SJSA1 (cell line): Measurements from ENCODE around the gene GID8. TPM values are rescaled to one million over a fixed set of nuclear protein-coding genes. Genes with fewer than 3 reads are reported as not detected.
A peak's percentile ranks its signal among the peaks of the same experiment; 100 is the strongest.

ENCODE experiments used
- DNase-seq, 2 experiments: peaks; one replicate each; pipeline ENCODE4 v3.0.0-alpha.2; 2015 to 2020; ENCODE audit warnings: low spot score in 2 of 2, low read depth in 1 of 2
- H3K27ac ChIP-seq: fragments of 250-450 bp; sonication (Bioruptor Pico); 2 replicates; pipeline ENCODE4 v1.5.1; 2020; ENCODE audit warnings: mild to moderate bottlenecking, moderate library complexity
- H3K27me3 ChIP-seq: fragments of 250-450 bp; sonication (Bioruptor Pico); replicated peaks from 2 replicates; pipeline ENCODE4 v1.5.1; 2020; ENCODE audit warnings: mild to moderate bottlenecking, moderate library complexity
- H3K36me3 ChIP-seq: fragments of 250-450 bp; sonication (Bioruptor Pico); 2 replicates; pipeline ENCODE4 v1.5.1; 2020; ENCODE audit warnings: mild to moderate bottlenecking
- H3K4me1 ChIP-seq: fragments of 250-450 bp; sonication (Bioruptor Pico); replicated peaks from 2 replicates; pipeline ENCODE4 v1.6.1; 2021; ENCODE audit warnings: mild to moderate bottlenecking
- H3K4me3 ChIP-seq: fragments of 250-450 bp; sonication (Bioruptor Pico); 2 replicates; pipeline ENCODE4 v1.5.1; 2020; ENCODE audit warnings: mild to moderate bottlenecking
- H3K9me3 ChIP-seq: fragments of 250-450 bp; sonication (Bioruptor Pico); replicated peaks from 2 replicates; pipeline ENCODE4 v1.5.1; 2020; ENCODE audit warnings: mild to moderate bottlenecking
- total RNA-seq: library from RNA; depleted of rRNA; stranded (reverse); fragments of >200 nt; shearing (Covaris generic); gene quantifications from 2 replicates; pipeline ENCODE4 v1.2.3, GENCODE V29; 2014

GID8 gene
- total RNA-seq, 1 experiment from 2014 or later: 20.7 TPM

GRCh38 chr20:62947532-62948300, 9.8 kb downstream of the GID8 start:
- no peak overlapping the region for H3K4me3 ChIP-seq
- H3K27ac ChIP-seq: no peak overlapping the region
- DNase-seq: no peak
- H3K9me3 ChIP-seq: peaks cover 4% of the 10 kb centered on the region; the same call in 1 of the 2 replicates
- H3K36me3 ChIP-seq: peaks cover 74% of the 10 kb centered on the region
- no peaks in the 10 kb centered on the region for H3K4me1 ChIP-seq
- no peaks in the 10 kb centered on the region for H3K27me3 ChIP-seq

DNA sequence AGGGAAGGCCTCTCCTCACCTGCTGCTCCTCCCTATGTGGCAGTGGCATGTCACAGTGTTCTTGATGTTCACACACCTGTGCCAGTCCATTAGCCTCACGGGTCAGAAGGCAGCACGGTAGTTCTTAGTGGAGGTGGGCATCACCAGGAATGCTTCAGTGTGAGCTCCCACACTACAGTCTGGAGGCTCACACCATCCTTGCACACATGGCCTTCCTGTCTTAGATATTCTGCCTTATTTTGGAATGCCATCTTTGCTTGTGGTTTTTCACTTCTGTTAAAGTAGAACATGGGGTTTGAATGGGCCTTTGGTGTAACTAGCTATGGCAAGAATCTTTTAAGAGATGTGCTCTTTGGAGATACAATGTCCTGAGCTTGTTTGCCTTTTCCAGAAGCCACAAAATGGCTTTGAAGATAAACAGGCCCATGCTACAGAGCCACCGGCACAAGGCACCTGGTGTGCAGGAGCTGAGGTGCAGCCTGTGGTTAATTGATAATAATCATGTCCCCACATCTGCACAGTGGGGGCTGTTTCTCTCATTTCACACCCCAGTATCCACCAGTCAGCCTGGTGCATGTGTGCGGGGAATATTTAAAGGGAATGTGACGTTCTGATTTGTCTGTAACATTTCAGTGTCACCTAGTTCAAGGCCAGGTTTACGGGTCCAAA, 11.3 kb downstream of the GID8 start:
- Histone ChIP-seq H3K36me3 (peaks cover 59% of the 10 kb centered on the region), H3K27ac (no peak overlapping the region)

GRCh38 chr20:62949962-62950361, 12.0 kb downstream of the GID8 start:
- H3K4me1 ChIP-seq: peaks cover 12% of the 10 kb centered on the region
- H3K27me3 ChIP-seq: no peaks in the 10 kb centered on the region
- no peak overlapping the region for H3K27ac ChIP-seq
- no peak for DNase-seq
- no peak overlapping the region for H3K4me3 ChIP-seq
- H3K9me3 ChIP-seq: peaks cover 4% of the 10 kb centered on the region; the same call in 1 of the 2 replicates
- peaks cover 52% of the 10 kb centered on the region for H3K36me3 ChIP-seq

More for the DNA sequence above, 11.3 kb downstream of the GID8 start:
- Histone ChIP-seq H3K27me3 (no peaks in the 10 kb centered on the region), H3K9me3 (peaks cover 4% of the 10 kb centered on the region; the same call in 1 of the 2 replicates), H3K4me3 (no peak overlapping the region), H3K4me1 (peaks cover 9% of the 10 kb centered on the region)
- DNase-seq: no peak

GRCh38 chr20:62950741-62951140, 12.8 kb downstream of the GID8 start:
- peaks cover 44% of the 10 kb centered on the region for H3K36me3 ChIP-seq
- no peak for DNase-seq
- no peaks in the 10 kb centered on the region for H3K27me3 ChIP-seq
- peaks cover 4% of the 10 kb centered on the region; the same call in 1 of the 2 replicates for H3K9me3 ChIP-seq
- H3K4me1 ChIP-seq: peaks cover 15% of the 10 kb centered on the region
- no peak overlapping the region for H3K4me3 ChIP-seq
- H3K27ac ChIP-seq: no peak overlapping the region

- peaks cover 38% of the 10 kb centered on the region for H3K36me3 ChIP-seq
- H3K4me3 ChIP-seq: no peak overlapping the region
- no peak for DNase-seq
- H3K4me1 ChIP-seq: peaks cover 17% of the 10 kb centered on the region
- H3K9me3 ChIP-seq: peaks cover 4% of the 10 kb centered on the region; the same call in 1 of the 2 replicates
- H3K27me3 ChIP-seq: no peaks in the 10 kb centered on the region
- H3K27ac ChIP-seq: no peak overlapping the region
Observed at GRCh38 chr20:62951143-62951895, 13.4 kb downstream of the GID8 start.

- Histone ChIP-seq H3K4me1 (peaks cover 17% of the 10 kb centered on the region), H3K9me3 (peaks cover 4% of the 10 kb centered on the region; the same call in 1 of the 2 replicates), H3K27me3 (no peaks in the 10 kb centered on the region), H3K36me3 (peaks cover 34% of the 10 kb centered on the region), H3K4me3 (no peak overlapping the region), H3K27ac (no peak overlapping the region)
- DNase-seq: no peak
Observed at GRCh38 chr20:62951896-62952372, 14.0 kb downstream of the GID8 start.

DNA sequence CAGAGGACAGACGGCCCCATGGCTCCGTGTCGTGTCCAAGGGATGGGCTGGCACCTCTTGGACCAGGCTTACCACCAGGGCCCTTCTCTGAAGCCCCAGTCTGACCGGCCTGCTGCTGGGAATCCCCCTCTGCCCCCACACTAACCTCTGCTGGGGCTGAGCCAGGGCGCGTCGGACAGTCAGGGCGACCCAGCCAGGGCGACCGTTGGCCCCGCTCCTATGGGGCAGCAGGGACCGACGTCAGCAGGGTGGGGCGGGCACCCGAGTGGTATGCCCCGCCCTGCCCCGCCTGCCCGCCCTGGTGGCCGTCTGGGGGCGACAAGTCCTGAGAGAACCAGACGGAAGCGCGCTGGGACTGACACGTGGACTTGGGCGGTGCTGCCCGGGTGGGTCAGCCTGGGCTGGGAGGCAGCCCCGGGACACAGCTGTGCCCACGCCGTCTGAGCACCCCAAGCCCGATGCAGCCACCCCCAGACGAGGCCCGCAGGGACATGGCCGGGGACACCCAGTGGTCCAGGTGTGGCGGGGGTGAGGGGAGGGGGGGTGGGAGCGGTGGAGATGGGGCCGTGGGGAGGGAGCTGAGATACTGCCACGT, 14.5 kb downstream of the GID8 start, which contains the start of gene SLC17A9:
Gene SLC17A9, plus strand, starts transcription at position 337 of the 595 bp plus-strand sequence. Its CDS starts 122 bp downstream, at position 459.
- H3K4me3 ChIP-seq: no peak within 1 kb of the TSS
- H3K27me3 ChIP-seq: no peaks in the 10 kb centered on the region
- no peak within 1 kb of the TSS for H3K27ac ChIP-seq
- H3K4me1 ChIP-seq: peaks cover 17% of the 10 kb centered on the region
- DNase-seq: no peak
- H3K36me3 ChIP-seq: peaks cover 29% of the 10 kb centered on the region
- H3K9me3 ChIP-seq: peaks cover 4% of the 10 kb centered on the region; the same call in 1 of the 2 replicates

GRCh38 chr20:62952968-62953838, 15.3 kb downstream of the GID8 start:
- Histone ChIP-seq H3K9me3 (peaks cover 4% of the 10 kb centered on the region; the same call in 1 of the 2 replicates), H3K27ac (no peak overlapping the region), H3K27me3 (no peaks in the 10 kb centered on the region), H3K4me3 (no peak overlapping the region), H3K4me1 (peaks cover 17% of the 10 kb centered on the region), H3K36me3 (peaks cover 22% of the 10 kb centered on the region)
- DNase-seq: no peak

- H3K36me3 ChIP-seq: peaks cover 14% of the 10 kb centered on the region
- peaks cover 17% of the 10 kb centered on the region for H3K4me1 ChIP-seq
- peak in 1 of 2 experiments; percentile 28 for DNase-seq
- H3K27ac ChIP-seq: no peak overlapping the region
- no peaks in the 10 kb centered on the region for H3K27me3 ChIP-seq
- H3K9me3 ChIP-seq: peaks cover 2% of the 10 kb centered on the region; the same call in 1 of the 2 replicates
- no peak overlapping the region for H3K4me3 ChIP-seq
Observed at GRCh38 chr20:62953839-62954703, 16.1 kb downstream of the GID8 start.

GRCh38 chr20:62955519-62956386, 17.8 kb downstream of the GID8 start:
- DNase-seq: no peak
- no peaks in the 10 kb centered on the region for H3K9me3 ChIP-seq

More at GRCh38 chr20:62955519-62956386, 17.8 kb downstream of the GID8 start:
- H3K36me3 ChIP-seq: no peaks in the 10 kb centered on the region
- H3K4me3 ChIP-seq: no peak overlapping the region
- no peaks in the 10 kb centered on the region for H3K27me3 ChIP-seq
- H3K27ac ChIP-seq: no peak overlapping the region
- H3K4me1 ChIP-seq: peaks cover 17% of the 10 kb centered on the region
